OCI-LY3 (cell line): ENCODE results near the gene MINDY4.

ENCODE experiments used
- CTCF ChIP-seq: fragments of 200-600, 300-600 bp; sonication (generic); IDR thresholded peaks from 2 replicates; pipeline ENCODE4 v1.5.1; 2014; ENCODE audit warnings: antibody characterized with exemption, low read length, low read depth
- EZH2phosphoT487 ChIP-seq: fragments of 200-600 bp; shearing (Covaris generic); IDR thresholded peaks from 2 replicates; pipeline ENCODE4 v1.6.1; 2018; ENCODE audit warnings: antibody characterized with exemption, mixed run types, low read depth

GRCh38 chr7:30812676-30813075 is 41.5 kb downstream of the MINDY4 start:
- TF ChIP-seq CTCF (no peak), EZH2phosphoT487 (no peak)
